SK-N-SH (cell line): ENCODE data around the gene CKM. TPM values are rescaled to one million over a fixed set of nuclear protein-coding genes. Genes with fewer than 3 reads are reported as not detected.

Source experiments
- CTCF ChIA-PET: fragments of 300-600, 350-600 bp; formaldehyde crosslinking; extraction: SDS; loops from one replicate; lab custom pipeline; 2021; lab: Yijun Ruan, JAX
- POLR2A ChIA-PET: fragments of 350-600 bp; sonication (Branson Sonifier 250); formaldehyde crosslinking; extraction: SDS; loops from one replicate; lab custom pipeline; 2020; ENCODE audit warnings: antibody characterized with exemption, inconsistent platforms; lab: Yijun Ruan, JAX
- DNase-seq: peaks from one replicate; pipeline ENCODE4 v3.0.0; 2012
- H2AFZ ChIP-seq: fragments of 200-600 bp; sonication (generic); 2 replicates; pipeline ENCODE4 v1.8.1; 2016; ENCODE audit warnings: antibody characterized with exemption, mild to moderate bottlenecking, low read depth
- H3F3A ChIP-seq: fragments of 200-600 bp; sonication (generic); replicated peaks from 2 replicates; pipeline ENCODE3; 2016; ENCODE audit warnings: antibody characterized with exemption, mild to moderate bottlenecking; ENCODE audit not compliant: insufficient read depth
- H3K27ac ChIP-seq, 2 experiments: fragments of 200-500 bp in 1 of 2; fragments of 200-600 bp in 1 of 2; sonication (Bioruptor generic) in 1 of 2; sonication (generic), shearing (Covaris generic) in 1 of 2; 2 replicates each; pipeline versions ENCODE4 v1.5.1 to v1.6.1; 2014 to 2016; ENCODE audit warnings: low read depth in 2 of 2, inconsistent platforms in 1 of 2, low read length in 1 of 2, mild to moderate bottlenecking in 1 of 2, mixed read lengths in 1 of 2
- H3K27me3 ChIP-seq: fragments of 200-600 bp; sonication (generic), shearing (Covaris generic); 2 replicates; pipeline ENCODE4 v1.6.1; 2016; ENCODE audit warnings: mixed run types; ENCODE audit not compliant: insufficient read depth
- H3K36me3 ChIP-seq, 2 experiments: fragments of 200-500 bp in 1 of 2; fragments of 200-600 bp in 1 of 2; sonication (Bioruptor generic) in 1 of 2; sonication (generic) in 1 of 2; replicated peaks in 1 of 2; 2 replicates each; pipeline versions ENCODE3 to v1.5.1; 2014 to 2016; ENCODE audit warnings: low read length in 1 of 2, mild to moderate bottlenecking in 1 of 2; ENCODE audit not compliant: insufficient read depth in 2 of 2, control insufficient read depth in 1 of 2
- H3K4me1 ChIP-seq, 2 experiments: fragments of 200-500 bp in 1 of 2; fragments of 200-600 bp in 1 of 2; sonication (Bioruptor generic) in 1 of 2; sonication (generic), shearing (Covaris generic) in 1 of 2; 2 replicates each; pipeline versions ENCODE4 v1.5.1 to v1.6.1; 2014 to 2016; ENCODE audit warnings: low read depth in 1 of 2, low read length in 1 of 2, mixed run types in 1 of 2; ENCODE audit not compliant: insufficient read depth in 2 of 2, control insufficient read depth in 1 of 2
- H3K4me2 ChIP-seq: fragments of 200-600 bp; sonication (generic), shearing (Covaris generic); 2 replicates; pipeline ENCODE4 v1.6.1; 2017; ENCODE audit warnings: mixed run types
- H3K4me3 ChIP-seq, 2 experiments: fragments of 200-500 bp in 1 of 2; fragments of 200-600 bp in 1 of 2; sonication (Bioruptor generic) in 1 of 2; sonication (generic), shearing (Covaris generic) in 1 of 2; 2 replicates each; pipeline versions ENCODE4 v1.5.1 to v1.8.1; 2014 to 2016; ENCODE audit warnings: low read depth in 2 of 2, inconsistent platforms in 1 of 2, low read length in 1 of 2, mild to moderate bottlenecking in 1 of 2, mixed read lengths in 1 of 2, moderate library complexity in 1 of 2
- H3K79me2 ChIP-seq: fragments of 200-600 bp; sonication (generic); 2 replicates; pipeline ENCODE4 v1.8.1; 2017; ENCODE audit warnings: mild to moderate bottlenecking; ENCODE audit not compliant: insufficient read depth
- H3K9ac ChIP-seq: fragments of 200-600 bp; sonication (generic); 2 replicates; pipeline ENCODE4 v1.6.1; 2017; ENCODE audit warnings: mixed run types
- H3K9me2 ChIP-seq: fragments of 200-600 bp; sonication (generic); 2 replicates; pipeline ENCODE4 v1.6.1; 2017; ENCODE audit warnings: mixed run types
- H3K9me3 ChIP-seq: fragments of 200-600 bp; sonication (generic); 2 replicates; pipeline ENCODE4 v1.6.1; 2017; ENCODE audit warnings: mixed run types, mild to moderate bottlenecking, moderate library complexity
- H4K20me1 ChIP-seq: fragments of 200-600 bp; sonication (generic); 2 replicates; pipeline ENCODE4 v1.6.1; 2017; ENCODE audit warnings: mild to moderate bottlenecking, mixed run types; ENCODE audit not compliant: insufficient read depth
- CHD2 ChIP-seq: fragments of 150-350 bp; IDR thresholded peaks from 2 replicates; pipeline ENCODE4 v1.6.1; 2018; ENCODE audit warnings: low read length; ENCODE audit not compliant: partially characterized antibody
- CTCF ChIP-seq: fragments of 200-600 bp; sonication (generic); IDR thresholded peaks from 2 replicates; pipeline ENCODE4 v1.6.1; 2017; ENCODE audit warnings: antibody characterized with exemption, mild to moderate bottlenecking, moderate library complexity
- FOSL2 ChIP-seq: IDR thresholded peaks from 2 replicates; pipeline ENCODE4 v1.4.0; 2012; ENCODE audit warnings: low read depth, mild to moderate bottlenecking, moderate library complexity, borderline replicate concordance
- FOXJ3 ChIP-seq: sonication (generic); formaldehyde crosslinking; IDR thresholded peaks from 2 replicates; pipeline ENCODE4 v1.5.1; 2020; ENCODE audit warnings: mild to moderate bottlenecking, missing genetic modification reagents
- FOXM1 ChIP-seq: IDR thresholded peaks from 2 replicates; pipeline ENCODE4 v1.4.0; 2012; ENCODE audit warnings: low read depth, mild to moderate bottlenecking
- GABPA ChIP-seq: IDR thresholded peaks from 2 replicates; pipeline ENCODE4 v1.4.0; 2012; ENCODE audit warnings: low read depth, mild to moderate bottlenecking
- IRF3 ChIP-seq: fragments of 150-350 bp; IDR thresholded peaks from 2 replicates; pipeline ENCODE4 v1.6.1; 2016; ENCODE audit warnings: mild to moderate bottlenecking, low read depth, low read length
- MEF2A ChIP-seq: IDR thresholded peaks from 2 replicates; pipeline ENCODE4 v1.4.0; 2012; ENCODE audit warnings: low read depth, borderline replicate concordance
- MXI1 ChIP-seq: IDR thresholded peaks from 2 replicates; pipeline ENCODE4 v1.6.1; 2012; ENCODE audit warnings: mild to moderate bottlenecking, low read depth, low read length, improper control_type of control experiment
- PBX3 ChIP-seq: IDR thresholded peaks from 2 replicates; pipeline ENCODE4; 2012
- POLR2AphosphoS5 ChIP-seq: IDR thresholded peaks from 2 replicates; pipeline ENCODE4 v1.6.1; 2012; ENCODE audit warnings: low read depth, low read length
- RCOR1 ChIP-seq: fragments of 150-350 bp; IDR thresholded peaks from 2 replicates; pipeline ENCODE4 v1.6.1; 2017; ENCODE audit warnings: antibody characterized with exemption, low read length
- REST ChIP-seq: IDR thresholded peaks from 2 replicates; pipeline ENCODE4 v1.6.1; 2012; ENCODE audit warnings: mild to moderate bottlenecking, low read depth, low read length, moderate library complexity
- RFX5 ChIP-seq: IDR thresholded peaks from 2 replicates; pipeline ENCODE4 v1.6.1; 2012; ENCODE audit warnings: mild to moderate bottlenecking, improper control_type of control experiment, low read length
- RXRA ChIP-seq: IDR thresholded peaks from 2 replicates; pipeline ENCODE4 v1.4.0; 2012; ENCODE audit warnings: low read depth, mild to moderate bottlenecking, borderline replicate concordance
- TCF12 ChIP-seq: IDR thresholded peaks from 2 replicates; pipeline ENCODE4 v1.4.0; 2012
- USF2 ChIP-seq: fragments of 150-350 bp; IDR thresholded peaks from 2 replicates; pipeline ENCODE4 v1.6.1; 2017; ENCODE audit warnings: antibody characterized with exemption, low read length, low read depth, borderline replicate concordance
- YY1 ChIP-seq: IDR thresholded peaks from 2 replicates; pipeline ENCODE4 v1.4.0; 2012; ENCODE audit warnings: low read depth, mild to moderate bottlenecking
- ZBTB33 ChIP-seq: IDR thresholded peaks from 2 replicates; pipeline ENCODE4 v1.4.0; 2012; ENCODE audit warnings: low read depth, borderline replicate concordance
- WGBS: methylation state at CpG from one replicate; pipeline ENCODE4 v1.1.6; 2017; ENCODE audit warnings: low lambda C conversion rate; 5-methylcytosine and 5-hydroxymethylcytosine counted together
- polyA plus RNA-seq, 3 experiments: library from polyadenylated mRNA; depleted of rRNA; stranded (reverse); fragments of >200 nt; gene quantifications; 2 replicates each; pipeline ENCODE4 v1.2.3, GENCODE V29; 2012

Gene CKM
- polyA plus RNA-seq, 1 of the 3 experiments (the other 2 are of a cell fraction): 0.05 TPM

- H3K9ac ChIP-seq: no peak overlapping the region
- peaks cover 0 to 34% of the 10 kb centered on the region in 2 experiments for H3K36me3 ChIP-seq
- 97% methylated on average over 5 of the region's 6 CpGs for WGBS
- no peak overlapping the region for H3K4me3 ChIP-seq
- H3K79me2 ChIP-seq: no peaks in the 10 kb centered on the region
- no peak overlapping the region for H3K4me2 ChIP-seq
- DNase-seq: no peak
- TF ChIP-seq MXI1 (no peak), ZBTB33 (no peak), RFX5 (no peak), PBX3 (no peak), RXRA (no peak), CHD2 (no peak), TCF12 (no peak), FOXJ3 (CRISPR knock-in tag) (no peak), FOXM1 (no peak), RCOR1 (no peak), MEF2A (no peak), USF2 (no peak), IRF3 (no peak), POLR2AphosphoS5 (no peak), YY1 (no peak), REST (no peak), CTCF (no peak), GABPA (no peak), FOSL2 (no peak)
- H2AFZ ChIP-seq: no peak overlapping the region
- no peaks in the 10 kb centered on the region for H3K4me1 ChIP-seq
- H3K27ac ChIP-seq: no peak overlapping the region
- ChIA-PET CTCF (interaction anchor here (1.0 to 1.2 kb wide), 3 partner anchors 17 to 41 kb away, joined by 3 to 4 read pairs (median 4); no protein-coding TSS in a partner anchor), POLR2A (no interaction called here)
- H3K9me2 ChIP-seq: no peaks in the 10 kb centered on the region
- H3K27me3 ChIP-seq: no peaks in the 10 kb centered on the region
- H4K20me1 ChIP-seq: no peaks in the 10 kb centered on the region
- peaks cover 5% of the 10 kb centered on the region for H3F3A ChIP-seq
- H3K9me3 ChIP-seq: no peaks in the 10 kb centered on the region
These were observed 32.2 kb downstream of the CKM start for GRCh38 chr19:45290381-45290931.
